Stimulated activated CD8-positive, alpha-beta memory T cell treated with anti-CD3 and anti-CD28 coated beads, Interleukin-4, amount 100 ng/mL, for 4 hours (primary cell): ENCODE results near the gene RAET1E.
"Not testable (repeated sequence)": the region's sequence is repeated elsewhere in the genome, so short reads cannot be mapped to it uniquely, and the experiment has no call there.

Experiments used
- DNase-seq, 2 donors: peaks; one replicate each; pipeline ENCODE4 v3.0.0-alpha.2; 2020; ENCODE audit warnings: low read depth in 2 of 2, low spot score in 1 of 2

RAET1E gene

DNA sequence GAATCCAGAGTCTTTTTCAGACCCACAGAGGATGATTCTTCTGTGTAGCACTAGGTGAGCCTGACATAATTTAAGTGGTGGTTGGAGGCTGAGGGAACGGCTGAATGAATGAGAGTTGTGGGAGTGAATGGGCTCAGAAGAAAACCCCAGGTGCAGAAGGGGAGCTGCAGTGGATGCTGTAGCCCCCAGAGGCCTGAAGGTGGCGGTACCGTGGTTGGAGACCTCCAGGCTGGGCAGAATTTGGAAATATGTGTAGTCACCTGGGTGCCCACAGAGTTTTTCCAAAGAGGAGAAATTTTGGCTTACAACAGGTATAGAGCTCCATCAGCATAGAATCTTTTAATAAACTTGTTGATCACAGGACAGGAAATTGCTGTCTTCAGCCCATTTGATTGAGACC lies 31.5 kb upstream of the RAET1E start:
- no peak for DNase-seq

DNA sequence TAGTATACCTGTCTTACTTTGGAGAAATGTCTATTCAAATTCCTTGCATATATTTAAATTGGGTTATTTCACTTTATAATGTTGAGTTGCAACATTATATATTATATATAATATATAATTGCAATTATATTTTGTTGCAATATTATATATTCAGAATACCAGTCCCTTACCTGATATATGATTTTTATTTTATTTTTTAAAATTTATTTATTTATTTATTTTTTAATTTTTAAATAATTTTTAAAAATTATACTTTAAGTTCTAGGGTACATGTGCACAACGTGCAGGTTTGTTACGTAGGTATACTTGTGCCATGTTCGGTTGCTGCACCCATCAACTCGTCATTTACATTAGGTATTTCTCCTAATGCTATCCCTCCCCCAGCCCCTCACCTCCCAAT lies 29.1 kb upstream of the RAET1E start:
- DNase-seq: not testable (repeated sequence)

DNA sequence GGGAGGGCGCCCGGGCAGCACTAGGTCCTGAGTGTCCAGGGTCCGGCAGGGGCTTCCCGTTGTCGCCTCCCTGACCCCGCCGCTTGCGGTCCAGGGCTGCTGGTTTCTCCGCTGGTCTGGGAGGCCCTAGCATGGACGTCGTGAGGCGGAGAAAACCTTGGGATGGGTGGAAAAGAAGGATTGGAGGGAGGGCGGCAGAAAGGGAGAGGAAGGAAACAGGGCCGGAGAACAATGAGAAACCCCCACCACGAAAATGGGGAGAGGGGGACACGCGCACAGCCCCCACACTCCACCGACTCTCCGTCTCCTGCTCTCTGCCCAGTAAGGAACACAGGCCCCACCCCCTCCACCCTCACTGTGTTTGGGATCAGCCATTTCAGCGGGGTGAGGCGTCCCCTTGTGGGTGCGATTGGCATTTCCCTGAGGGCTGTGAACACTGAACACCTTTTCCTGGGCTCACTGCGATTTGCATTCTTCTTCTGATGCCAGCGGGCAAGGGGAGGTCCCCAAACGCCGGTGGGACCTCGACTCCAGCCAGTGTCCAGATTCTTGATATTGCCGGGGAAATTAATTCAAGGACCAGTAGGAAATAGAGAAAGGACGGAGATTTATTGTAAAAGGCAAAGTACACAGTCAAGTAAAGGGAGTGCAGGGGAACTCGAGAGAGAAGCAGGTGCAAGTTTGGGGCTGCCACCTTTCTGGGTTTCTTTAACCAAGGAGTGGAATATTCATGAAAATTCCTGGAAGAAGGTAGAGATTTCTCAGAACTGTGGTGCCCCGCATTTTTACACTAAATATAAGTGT lies 28.3 kb upstream of the RAET1E start:
- DNase-seq: peak in 1 of 2 donors; percentile 54

DNA sequence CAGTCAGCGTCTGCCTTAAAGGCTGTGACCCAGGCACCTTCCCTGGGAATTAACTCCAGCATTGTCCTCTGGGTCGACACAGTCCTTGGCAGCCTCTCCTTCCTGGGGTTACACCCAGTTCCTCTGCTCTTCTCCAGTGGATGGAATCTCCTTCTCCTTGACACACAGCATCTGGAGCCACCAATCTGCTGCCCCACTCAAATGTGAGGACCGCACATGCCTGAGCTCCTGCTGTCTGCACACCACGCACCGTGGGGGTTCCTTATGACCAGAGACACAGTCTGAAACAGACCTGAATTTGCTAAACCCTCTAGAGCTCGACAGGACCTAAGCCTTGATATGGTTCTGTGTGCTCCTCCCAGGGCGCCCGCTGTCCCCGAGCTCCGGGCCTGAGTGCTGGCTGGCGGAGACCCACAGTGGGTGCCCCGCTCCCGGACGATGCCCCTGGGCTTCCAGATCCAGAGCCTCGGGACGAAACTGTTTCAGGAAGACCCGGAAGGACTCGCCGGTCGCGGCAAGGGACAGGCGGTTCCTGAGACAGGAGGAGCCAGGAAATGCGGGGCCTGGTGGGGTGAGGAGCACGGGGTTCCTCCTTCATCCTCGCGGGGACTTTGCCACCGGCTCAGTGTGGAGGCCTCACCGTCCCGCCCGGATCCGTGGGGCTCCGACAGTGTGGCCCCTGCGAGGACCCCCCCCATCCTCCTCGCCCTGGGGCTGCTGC lies 27.5 kb upstream of the RAET1E start:
- DNase-seq: no peak

DNA sequence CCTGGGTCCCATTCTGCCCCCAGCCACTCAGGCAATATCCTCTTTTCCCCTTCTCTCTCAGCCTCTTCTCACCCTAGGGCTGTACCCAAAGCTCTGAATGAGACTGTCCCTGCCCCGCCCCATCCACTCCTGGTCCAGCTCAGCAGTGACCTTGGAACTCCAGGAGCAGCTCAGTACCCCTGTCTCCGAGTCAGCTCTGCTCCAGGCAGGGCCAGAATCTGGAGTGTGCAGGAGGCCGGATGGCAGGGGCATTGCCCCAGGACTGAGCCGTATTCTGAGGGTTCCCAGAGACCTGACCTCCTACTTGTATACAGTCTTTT lies 27.0 kb upstream of the RAET1E start:
- no peak for DNase-seq

DNA sequence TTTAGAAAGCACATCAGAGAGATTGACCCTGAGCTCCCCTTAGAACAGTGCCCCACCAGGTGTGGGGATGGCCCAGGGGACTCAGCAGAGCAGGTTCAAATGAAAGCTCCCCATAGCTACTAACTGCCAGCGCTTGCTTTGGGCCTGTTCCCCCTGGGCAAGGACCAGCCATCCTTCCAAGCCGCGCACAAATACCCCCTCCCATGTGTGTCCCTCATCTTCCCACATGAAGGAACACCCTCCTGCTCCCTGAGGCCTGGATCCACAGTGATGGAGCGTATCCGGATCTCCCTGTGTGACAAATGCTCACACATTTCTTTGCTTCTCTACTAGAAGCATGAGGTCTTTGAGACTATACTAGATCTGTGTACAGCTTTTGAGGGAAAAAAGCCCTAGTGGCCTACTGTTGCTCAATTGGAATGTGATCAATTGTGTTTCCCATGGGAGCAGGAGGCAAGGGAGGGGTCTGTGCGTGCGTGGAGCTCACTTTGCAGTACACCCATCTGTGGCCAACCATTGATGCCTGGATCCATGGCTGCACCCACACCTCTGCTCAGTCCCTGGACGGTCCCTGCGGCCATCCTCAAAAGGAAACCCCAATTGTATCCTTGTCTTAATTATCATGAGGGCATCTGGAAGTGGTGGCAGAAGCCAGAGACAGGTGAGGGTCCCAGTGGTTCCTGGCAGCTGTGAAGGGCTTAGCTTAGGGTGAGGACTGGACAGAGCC lies 26.5 kb upstream of the RAET1E start:
- DNase-seq: no peak

DNA sequence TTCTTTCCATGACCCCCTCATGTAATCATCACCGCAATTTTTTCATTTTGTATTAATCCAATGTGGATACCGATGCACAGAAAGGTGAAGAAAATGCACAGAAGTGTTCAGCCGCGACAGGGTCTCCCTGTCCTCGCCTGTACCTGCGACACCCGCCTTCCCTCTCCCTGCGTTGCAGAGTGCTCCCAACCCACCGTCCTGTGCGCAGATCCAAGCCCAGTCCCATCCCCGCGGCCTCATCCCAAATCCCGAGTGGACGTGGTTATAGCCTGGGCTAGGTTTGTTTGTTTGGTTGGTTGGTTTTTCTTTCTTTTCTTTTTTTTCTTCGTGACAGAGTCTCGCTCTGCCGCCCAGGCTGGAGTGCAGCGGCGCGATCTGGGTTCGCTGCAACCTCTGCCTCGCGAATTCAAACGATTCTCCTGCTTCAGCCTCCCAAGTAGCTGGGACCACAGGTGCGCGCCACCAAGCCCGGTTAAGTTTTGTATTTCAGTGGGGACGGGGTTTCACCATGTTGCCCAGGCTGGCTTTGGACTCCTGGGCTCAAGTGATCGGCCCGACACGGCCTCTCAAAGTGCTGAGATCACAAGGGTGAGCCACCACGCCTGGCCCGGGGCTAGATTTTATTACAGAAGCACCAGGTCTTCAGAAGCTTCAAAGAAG lies 25.5 kb upstream of the RAET1E start:
- DNase-seq: no peak

DNA sequence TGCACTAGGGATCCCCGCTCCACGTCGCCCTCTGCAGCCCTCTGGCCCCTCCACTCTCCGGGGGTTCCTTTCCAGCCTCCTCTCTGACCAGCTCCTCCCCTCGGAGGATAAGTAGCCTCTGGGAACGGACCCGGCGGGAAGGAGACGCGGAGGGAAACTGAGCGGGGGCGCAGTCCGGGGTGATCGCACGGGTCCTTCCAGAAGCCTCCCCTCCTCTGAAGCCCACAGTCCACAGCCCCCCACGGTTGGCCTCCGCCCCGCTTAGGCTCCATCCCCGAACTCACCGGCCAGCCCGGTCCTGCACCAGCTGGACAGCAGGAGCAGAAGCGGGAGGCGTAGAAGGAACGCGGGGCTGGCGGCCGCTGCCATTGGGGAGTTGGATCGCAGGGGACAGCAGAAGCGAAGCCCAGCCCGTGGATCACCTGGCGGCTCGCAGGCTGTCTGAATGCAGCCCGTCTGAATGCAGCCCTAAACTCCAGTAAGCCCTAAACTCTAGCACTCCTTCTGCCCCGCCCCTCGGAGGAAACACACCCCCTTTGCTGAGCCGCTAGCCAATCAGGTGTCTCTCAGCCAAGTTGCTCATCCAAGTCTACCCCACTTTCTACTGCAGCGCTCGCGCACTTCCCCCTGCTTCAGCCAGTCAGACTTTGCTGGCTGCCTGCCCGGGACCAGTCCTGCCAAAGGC lies 24.9 kb upstream of the RAET1E start, which contains the start of gene RAET1G:
Gene RAET1G, minus strand, starts transcription at position 480 of the 685 bp plus-strand sequence. Its CDS starts 111 bp downstream, at position 369.
- peak; percentile 57 to 65 for DNase-seq

DNA sequence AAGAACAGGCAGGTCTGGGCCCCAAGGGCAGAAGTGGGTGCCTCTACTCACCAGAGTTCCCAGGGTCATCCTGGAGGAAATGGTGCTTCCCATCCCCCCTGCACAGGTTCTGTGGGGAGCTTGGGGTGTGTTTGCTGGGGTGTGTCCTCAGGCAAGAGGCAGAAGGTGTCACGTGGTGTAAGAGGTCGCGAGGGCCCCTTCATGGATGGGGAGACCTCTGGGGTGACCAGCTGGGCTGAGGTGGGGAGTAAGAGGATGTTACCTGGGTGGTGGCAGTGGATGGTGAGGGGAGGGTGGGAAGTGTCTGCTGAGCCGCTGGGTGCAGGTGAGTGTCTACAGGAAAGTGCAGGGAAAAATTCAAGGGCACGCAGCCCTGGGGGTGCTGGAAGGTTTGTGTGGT lies 24.2 kb upstream of the RAET1E start:
- DNase-seq: not testable (repeated sequence)

DNA sequence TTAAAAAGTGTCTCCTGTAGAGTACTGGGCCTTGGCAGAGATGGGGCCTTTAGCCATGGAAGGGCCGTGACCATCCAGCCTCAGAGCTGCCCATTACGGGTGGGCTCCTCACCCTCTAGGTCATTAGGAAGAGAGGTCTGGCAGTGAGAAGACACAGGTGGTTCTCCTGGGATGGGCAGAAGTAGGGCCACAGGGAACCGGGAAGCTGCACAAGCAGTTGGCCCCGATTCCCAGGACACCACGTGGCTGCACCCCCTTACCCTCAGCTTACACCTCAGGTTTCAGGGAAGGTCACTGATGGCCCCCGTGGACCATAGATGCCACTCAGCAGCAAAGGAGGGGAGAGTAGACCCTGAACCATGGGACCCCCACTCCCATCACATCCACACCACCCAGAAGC lies 23.4 kb upstream of the RAET1E start:
- DNase-seq: no peak

DNA sequence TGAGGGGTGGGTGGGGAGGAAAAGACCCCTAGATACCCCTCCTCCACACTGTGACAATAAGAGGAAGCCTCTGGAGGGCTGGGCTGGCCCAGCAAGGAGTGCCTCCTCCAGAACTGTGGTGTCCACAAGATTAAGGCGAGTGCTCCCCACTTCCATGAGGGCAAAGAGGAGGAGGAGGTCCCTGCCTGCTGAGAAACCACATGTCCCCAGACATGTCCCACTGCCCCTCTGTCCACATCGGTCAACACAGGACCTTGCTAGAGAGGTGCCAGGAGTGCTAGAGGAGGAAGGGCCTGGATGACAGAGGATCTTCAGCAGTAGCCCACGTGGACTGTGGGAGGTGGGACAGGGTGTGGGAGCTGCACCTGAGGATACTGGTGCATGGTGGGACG lies 21.9 kb upstream of the RAET1E start:
- no peak for DNase-seq

DNA sequence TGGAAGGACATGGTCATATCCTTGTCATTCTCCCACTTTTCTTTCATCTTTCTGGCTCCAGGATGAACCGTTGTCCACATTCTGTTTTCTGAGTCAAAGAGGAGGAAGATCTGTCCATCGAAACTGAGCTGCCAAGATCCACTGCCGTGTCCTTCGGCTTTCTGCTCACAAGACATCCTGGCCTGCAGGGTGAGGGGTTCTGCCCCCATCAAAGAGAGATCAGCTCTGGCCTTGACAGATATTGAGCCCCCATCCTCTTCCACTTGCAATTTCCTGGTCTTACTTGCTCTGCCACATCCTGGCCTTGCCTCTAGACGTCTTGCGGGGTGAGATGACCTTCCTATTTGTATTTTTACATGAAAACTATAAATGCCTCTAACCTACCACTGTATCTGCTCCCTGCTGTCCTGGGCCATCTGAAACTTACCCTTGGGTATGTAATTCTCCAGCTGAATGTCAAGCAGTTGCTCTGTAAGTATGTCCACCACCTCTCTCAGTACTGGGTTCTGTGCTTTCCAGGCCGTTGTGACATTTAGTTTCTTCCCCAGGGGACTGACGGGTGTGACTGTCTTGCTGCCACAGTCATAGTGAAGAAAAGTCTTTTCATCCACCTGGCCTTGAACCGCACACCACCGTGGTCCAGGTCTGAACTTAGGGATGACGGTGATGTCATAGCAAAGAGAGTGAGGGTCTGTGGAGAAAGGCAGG lies 21.4 kb upstream of the RAET1E start:
- DNase-seq: not testable (repeated sequence)

DNA sequence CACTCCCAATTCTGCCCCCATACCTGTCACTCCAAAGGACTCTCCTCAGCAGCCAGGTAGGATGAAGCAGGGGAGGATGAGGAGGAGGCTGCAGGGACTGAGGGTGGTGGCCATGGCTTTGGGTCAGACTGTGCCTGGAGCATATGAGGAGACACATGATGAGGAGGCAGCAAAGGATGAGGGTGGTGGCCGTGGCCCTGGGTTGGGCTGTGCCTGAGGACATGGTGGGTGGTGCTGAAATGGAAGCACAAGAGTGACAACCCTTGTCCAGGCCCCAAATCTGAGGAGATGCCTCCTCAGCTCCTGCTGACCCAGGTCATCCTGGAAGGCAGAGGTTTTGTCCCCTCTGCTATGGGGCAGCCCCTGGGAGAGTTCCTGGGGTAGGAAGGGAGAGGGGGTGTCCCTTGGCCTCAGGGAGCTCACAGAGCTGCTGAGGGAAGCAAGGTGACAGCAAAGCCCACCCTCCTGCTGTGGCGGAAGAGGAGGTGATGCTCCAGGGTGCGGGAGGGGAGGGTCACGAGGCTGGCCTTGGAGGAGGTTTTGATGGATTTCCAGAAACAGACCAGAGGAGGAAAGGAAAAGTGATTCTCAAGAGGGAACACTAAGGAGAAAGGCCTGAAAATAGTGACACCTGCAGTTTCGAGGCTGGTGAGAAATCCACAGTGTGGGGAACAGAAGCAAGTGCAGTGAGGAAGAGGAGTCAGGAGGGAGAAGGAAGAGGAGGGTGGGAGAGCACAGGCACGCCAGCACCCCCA lies 20.4 kb upstream of the RAET1E start:
- no peak for DNase-seq

DNA sequence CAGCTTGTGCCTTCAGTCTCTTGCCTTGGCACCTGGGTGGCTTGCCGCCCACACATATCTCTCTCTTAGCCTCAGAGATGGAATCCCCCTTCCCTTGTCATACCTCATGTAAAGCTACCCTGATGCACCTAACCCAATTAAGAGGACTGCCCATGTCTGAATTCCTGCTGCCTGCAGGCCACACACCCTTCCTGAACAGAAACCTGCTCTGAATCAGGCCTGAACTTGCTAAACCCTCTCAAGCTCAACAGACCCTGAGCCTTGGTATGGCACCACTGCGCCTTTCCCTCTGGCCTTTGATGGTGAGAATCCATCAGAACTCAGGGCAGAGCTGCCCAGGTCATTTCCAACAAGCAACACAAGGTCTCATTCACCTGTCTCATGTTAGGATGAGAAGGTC lies 19.8 kb upstream of the RAET1E start:
- DNase-seq: no peak

DNA sequence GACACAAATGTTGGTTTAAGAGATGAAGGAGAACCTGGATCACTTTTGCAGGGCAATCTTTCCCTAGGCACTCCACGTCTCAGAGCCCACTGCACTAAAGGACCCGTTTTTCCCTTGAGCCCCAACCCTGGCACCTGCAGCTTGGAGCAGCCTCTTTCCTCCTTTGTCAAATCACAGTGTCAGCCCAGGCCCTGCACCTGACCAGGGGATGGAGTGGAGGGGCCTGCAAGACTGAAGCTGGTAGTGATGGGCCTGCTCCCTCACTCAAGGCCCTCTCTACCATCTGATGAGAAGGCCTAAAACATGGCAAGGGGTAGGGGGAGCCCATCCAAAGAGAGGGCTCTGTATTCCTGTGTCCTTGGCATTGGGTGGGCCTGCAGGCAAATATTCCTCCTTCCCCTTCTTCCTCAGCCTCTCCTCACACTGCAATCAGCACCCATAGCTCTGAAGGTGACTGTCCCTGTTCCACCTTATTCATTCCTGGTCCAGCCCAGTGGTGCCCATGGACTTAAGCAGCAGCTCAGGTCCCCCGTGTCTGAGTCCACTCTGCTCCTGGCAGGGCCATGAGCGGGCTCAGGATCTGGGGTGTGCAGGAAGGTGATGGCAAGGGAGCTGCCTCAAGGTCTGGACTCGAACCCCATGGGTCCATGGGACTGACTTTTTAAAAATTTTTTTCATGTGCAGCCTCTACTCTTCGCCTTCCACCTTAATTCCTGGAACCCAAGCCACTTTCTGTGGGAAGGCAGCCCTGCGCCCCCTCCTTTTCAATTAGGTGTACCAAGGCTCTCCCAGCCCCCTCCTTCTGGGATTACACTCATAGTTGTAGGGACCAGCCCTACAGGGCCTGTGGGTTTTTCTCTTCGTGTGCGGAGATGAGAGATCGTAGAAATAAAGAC lies 18.3 kb upstream of the RAET1E start:
- no peak for DNase-seq

DNA sequence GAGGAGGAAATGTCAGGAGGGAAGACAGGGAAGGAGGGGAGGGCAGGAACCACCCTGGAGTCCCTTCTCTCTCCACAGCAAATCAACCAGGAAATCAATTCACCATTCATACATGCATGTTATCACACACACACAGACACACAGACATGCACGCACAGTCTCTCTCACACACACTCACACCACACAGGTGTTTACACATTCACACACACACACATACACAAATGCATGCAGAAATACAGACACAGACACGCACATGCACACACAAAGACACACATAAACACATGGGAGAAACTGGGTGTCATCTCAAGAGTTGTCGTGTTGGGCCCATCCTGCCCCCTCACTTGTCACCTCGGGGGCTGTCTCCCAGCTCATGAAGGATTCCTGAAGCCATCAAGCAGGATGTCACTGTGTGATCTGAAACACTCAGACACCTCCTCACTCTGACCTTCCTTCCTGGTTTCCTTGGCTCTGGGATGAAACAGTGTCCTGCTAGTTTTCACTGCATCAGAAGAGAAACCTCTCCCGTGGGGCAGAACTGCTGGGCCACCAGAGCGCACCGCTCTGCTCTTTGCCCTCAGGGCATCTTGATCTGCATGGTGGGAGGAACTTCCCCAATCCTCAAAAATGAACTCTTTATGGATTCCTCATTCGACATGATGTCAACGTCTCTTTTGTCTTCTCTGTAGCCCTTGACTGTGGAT lies 15.8 kb upstream of the RAET1E start:
- no peak for DNase-seq

DNA sequence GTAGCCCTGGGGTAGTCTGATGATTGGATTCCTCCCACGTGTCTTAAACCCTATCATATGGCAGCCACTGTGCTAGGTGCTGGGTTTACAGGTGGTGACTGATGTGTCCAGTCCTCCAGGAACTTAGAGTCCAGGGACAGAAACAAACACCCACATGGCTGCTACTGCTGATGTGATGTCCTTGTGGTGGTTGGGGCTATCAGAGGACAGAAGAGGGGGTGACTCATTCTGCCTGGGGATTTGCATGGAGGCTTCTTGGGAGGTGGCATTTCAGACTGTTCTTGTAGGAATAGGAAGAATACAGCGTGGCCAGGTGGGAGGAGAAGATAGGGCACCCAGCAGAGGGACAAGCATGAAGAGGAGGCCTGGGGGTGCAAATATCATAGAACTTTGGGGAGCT lies 15.2 kb upstream of the RAET1E start:
- DNase-seq: no peak

DNA sequence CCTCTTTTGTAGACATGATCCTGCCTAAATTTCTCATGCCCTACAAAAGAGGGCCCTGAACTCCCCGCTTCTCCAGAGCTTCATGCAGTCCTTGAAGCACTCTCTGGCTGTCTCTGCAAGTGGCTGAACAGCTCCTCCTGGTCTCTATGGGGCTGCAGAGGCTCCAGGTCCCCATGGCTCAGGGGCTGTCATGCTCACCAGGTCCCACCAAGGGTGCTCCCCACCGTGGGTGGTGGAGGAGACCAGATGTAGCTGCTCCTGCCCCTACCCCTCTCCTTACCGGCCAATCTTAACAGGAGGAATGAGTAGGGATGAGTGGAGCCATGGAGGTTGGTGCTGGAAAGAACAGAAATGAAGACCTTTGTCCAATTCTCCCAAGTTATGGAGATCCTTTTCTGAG lies 14.8 kb upstream of the RAET1E start:
- DNase-seq: not testable (repeated sequence)
